Bone marrow (tissue), 2 donors: ENCODE results near the gene ECE1.

ENCODE experiments used
- DNase-seq, 2 donors: peaks; one replicate each; lab custom pipeline; 2025; lab: John Stamatoyannopoulos, UW

Gene ECE1

GRCh38 chr1:21289700-21290545, at the start of gene ECE1:
ECE1 (minus strand) TSS chr1:21290463; CDS start chr1:21290414, 49 bp downstream.
- peak in 1 of 2 donors; percentile 56 for DNase-seq

GRCh38 chr1:21339356-21340229, 49.3 kb upstream of the ECE1 start:
- DNase-seq = no peak

- DNase-seq = no peak
Measured at GRCh38 chr1:21338573-21339355, 48.5 kb upstream of the ECE1 start.

GRCh38 chr1:21337928-21338572, 47.8 kb upstream of the ECE1 start:
- DNase-seq = peak; percentile 8 to 39

- DNase-seq = no peak
Measured at GRCh38 chr1:21337454-21337927, 47.2 kb upstream of the ECE1 start.

- no peak for DNase-seq
Measured at GRCh38 chr1:21337010-21337437, 46.8 kb upstream of the ECE1 start.

GRCh38 chr1:21335750-21336224, 45.5 kb upstream of the ECE1 start:
- DNase-seq = no peak

GRCh38 chr1:21335088-21335691, 44.9 kb upstream of the ECE1 start:
- no peak for DNase-seq

GRCh38 chr1:21334214-21335087, 44.2 kb upstream of the ECE1 start:
- peak; percentile 72 to 97 for DNase-seq

- DNase-seq = no peak
Measured at GRCh38 chr1:21333824-21334213, 43.6 kb upstream of the ECE1 start.

- peak in 1 of 2 donors; percentile 26 for DNase-seq
Measured at GRCh38 chr1:21332554-21333311, 42.5 kb upstream of the ECE1 start.

- no peak for DNase-seq
Measured at GRCh38 chr1:21331752-21332478, 41.7 kb upstream of the ECE1 start.

GRCh38 chr1:21330544-21330943, 40.3 kb upstream of the ECE1 start:
- no peak for DNase-seq

- no peak for DNase-seq
Measured at GRCh38 chr1:21329209-21329844, 39.1 kb upstream of the ECE1 start.

- DNase-seq = no peak
Measured at GRCh38 chr1:21327566-21328323, 37.5 kb upstream of the ECE1 start.

GRCh38 chr1:21326861-21327344, 36.6 kb upstream of the ECE1 start:
- DNase-seq = no peak
